Measurements from ENCODE around the gene RNF224. TPM values are rescaled to one million over a fixed set of nuclear protein-coding genes. Genes with fewer than 3 reads are reported as not detected.

Gene RNF224
- total RNA-seq, 1 experiment from 2014 or later: 0.30 TPM

DNA sequence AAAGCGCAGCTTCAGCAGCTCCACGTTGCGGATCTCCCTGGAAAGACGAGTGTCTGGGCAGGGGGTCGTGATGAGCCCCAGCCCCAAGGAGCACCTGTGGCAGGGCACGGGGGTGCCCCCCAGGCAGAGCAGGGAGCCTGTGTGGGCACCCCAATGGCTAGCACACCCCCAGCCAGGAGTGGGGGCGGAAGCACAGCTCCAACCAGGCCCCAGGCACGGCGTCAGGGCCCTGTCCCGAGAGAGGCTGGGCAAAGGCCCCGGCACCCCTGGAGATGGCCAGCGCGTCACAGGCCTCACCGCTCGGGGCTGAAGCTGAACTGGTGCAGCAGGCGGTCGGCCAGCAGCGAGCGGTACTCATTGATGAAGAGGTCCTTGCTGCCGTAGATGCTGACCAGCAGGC lies 46.8 kb upstream of the RNF224 start:
- ChIA-PET CTCF (no interaction called here), POLR2A (no interaction called here), RAD21 (ENCODE audit: low non-redundant PET in 1 of 2, low total read pairs in 2 of 2, uncharacterized antibody in 2 of 2, unreplicated experiment in 2 of 2) (no interaction called here)
- H3K9ac ChIP-seq (ENCODE audit: low read length): no peak overlapping the region
- H3K4me1 ChIP-seq (ENCODE audit: control insufficient read depth in 1 of 2, insufficient read depth in 2 of 2, low read length in 2 of 2): peaks cover 0 to 15% of the 10 kb centered on the region in 2 experiments; a peak in 2 of 4 replicates
- H3K4me2 ChIP-seq (ENCODE audit: low read length): no peak overlapping the region
- H3K9me2 ChIP-seq (ENCODE audit: insufficient read depth): no peaks in the 10 kb centered on the region
- no peaks in the 10 kb centered on the region for H3K9me3 ChIP-seq (ENCODE audit: control insufficient read depth in 1 of 2, insufficient read depth in 1 of 2, low read depth in 1 of 2, low read length in 2 of 2)
- TF ChIP-seq ELF1 (IDR thresholded peaks at IDR 0.05; ENCODE audit: borderline replicate concordance, low read depth) (no peak), RAD21 (IDR thresholded peaks at IDR 0.05; ENCODE audit: low read depth) (no peak), SIN3A (IDR thresholded peaks at IDR 0.05; ENCODE audit: low read depth) (no peak), EGR1 (IDR thresholded peaks at IDR 0.05; ENCODE audit: low read depth) (no peak), CBX3 (IDR thresholded peaks at IDR 0.05; ENCODE audit: low read depth) (no peak), EZH2 (IDR thresholded peaks at IDR 0.05) (no peak), JUND (IDR thresholded peaks at IDR 0.05) (no peak), POLR2A (IDR thresholded peaks at IDR 0.05; ENCODE audit: borderline replicate concordance, extremely low read depth, insufficient read depth, insufficient read length) (no peak), SRF (IDR thresholded peaks at IDR 0.05; ENCODE audit: low read depth) (no peak), SP1 (IDR thresholded peaks at IDR 0.05; ENCODE audit: low read depth) (no peak), TCF7L2 (IDR thresholded peaks at IDR 0.05; ENCODE audit: borderline replicate concordance, extremely low read depth, insufficient read depth, insufficient read length) (no peak)
- TF ChIP-seq, protein P1, sequence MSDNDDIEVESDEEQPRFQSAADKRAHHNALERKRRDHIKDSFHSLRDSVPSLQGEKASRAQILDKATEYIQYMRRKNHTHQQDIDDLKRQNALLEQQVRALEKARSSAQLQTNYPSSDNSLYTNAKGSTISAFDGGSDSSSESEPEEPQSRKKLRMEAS (IDR thresholded peaks at IDR 0.05): no peak
- TF ChIP-seq, protein P2, sequence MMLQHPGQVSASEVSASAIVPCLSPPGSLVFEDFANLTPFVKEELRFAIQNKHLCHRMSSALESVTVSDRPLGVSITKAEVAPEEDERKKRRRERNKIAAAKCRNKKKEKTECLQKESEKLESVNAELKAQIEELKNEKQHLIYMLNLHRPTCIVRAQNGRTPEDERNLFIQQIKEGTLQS (IDR thresholded peaks at IDR 0.05): no peak
- TF ChIP-seq, protein P3, sequence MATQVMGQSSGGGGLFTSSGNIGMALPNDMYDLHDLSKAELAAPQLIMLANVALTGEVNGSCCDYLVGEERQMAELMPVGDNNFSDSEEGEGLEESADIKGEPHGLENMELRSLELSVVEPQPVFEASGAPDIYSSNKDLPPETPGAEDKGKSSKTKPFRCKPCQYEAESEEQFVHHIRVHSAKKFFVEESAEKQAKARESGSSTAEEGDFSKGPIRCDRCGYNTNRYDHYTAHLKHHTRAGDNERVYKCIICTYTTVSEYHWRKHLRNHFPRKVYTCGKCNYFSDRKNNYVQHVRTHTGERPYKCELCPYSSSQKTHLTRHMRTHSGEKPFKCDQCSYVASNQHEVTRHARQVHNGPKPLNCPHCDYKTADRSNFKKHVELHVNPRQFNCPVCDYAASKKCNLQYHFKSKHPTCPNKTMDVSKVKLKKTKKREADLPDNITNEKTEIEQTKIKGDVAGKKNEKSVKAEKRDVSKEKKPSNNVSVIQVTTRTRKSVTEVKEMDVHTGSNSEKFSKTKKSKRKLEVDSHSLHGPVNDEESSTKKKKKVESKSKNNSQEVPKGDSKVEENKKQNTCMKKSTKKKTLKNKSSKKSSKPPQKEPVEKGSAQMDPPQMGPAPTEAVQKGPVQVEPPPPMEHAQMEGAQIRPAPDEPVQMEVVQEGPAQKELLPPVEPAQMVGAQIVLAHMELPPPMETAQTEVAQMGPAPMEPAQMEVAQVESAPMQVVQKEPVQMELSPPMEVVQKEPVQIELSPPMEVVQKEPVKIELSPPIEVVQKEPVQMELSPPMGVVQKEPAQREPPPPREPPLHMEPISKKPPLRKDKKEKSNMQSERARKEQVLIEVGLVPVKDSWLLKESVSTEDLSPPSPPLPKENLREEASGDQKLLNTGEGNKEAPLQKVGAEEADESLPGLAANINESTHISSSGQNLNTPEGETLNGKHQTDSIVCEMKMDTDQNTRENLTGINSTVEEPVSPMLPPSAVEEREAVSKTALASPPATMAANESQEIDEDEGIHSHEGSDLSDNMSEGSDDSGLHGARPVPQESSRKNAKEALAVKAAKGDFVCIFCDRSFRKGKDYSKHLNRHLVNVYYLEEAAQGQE (IDR thresholded peaks at IDR 0.05; ENCODE audit: low read depth): no peak
- H2AFZ ChIP-seq (ENCODE audit: low read depth, low read length, poor library complexity, severe bottlenecking): no peak overlapping the region
- no TSS peak for BruUV-seq (replicated peaks)
- no peaks in the 10 kb centered on the region for H3K27me3 ChIP-seq (ENCODE audit: insufficient read depth, low read length)
- peaks cover 3% of the 10 kb centered on the region; the same call in 1 of the 2 replicates for H3K79me2 ChIP-seq (ENCODE audit: insufficient read depth, low read length)
- H3K27ac ChIP-seq (ENCODE audit: low read depth, low read length): no peak overlapping the region
- peaks cover 0 to 4% of the 10 kb centered on the region in 2 experiments; a peak in 2 of 4 replicates for H3K36me3 ChIP-seq (ENCODE audit: control insufficient read depth in 1 of 2, insufficient read depth in 2 of 2, low read length in 2 of 2)
- no peak overlapping the region for H3K4me3 ChIP-seq (replicated peaks in 1 of 2; ENCODE audit: low read depth in 1 of 2, low read length in 2 of 2)
- DNase-seq (ENCODE audit: low read depth, low spot score): no peak
- H4K20me1 ChIP-seq (ENCODE audit: insufficient read depth): no peaks in the 10 kb centered on the region
- intact Hi-C loops (cut with micrococcal nuclease): no loop called here
- ATAC-seq: no peak

Data from HCT116 (cell line).